Measurements from ENCODE around the gene SMAD9.

Gene SMAD9

DNA sequence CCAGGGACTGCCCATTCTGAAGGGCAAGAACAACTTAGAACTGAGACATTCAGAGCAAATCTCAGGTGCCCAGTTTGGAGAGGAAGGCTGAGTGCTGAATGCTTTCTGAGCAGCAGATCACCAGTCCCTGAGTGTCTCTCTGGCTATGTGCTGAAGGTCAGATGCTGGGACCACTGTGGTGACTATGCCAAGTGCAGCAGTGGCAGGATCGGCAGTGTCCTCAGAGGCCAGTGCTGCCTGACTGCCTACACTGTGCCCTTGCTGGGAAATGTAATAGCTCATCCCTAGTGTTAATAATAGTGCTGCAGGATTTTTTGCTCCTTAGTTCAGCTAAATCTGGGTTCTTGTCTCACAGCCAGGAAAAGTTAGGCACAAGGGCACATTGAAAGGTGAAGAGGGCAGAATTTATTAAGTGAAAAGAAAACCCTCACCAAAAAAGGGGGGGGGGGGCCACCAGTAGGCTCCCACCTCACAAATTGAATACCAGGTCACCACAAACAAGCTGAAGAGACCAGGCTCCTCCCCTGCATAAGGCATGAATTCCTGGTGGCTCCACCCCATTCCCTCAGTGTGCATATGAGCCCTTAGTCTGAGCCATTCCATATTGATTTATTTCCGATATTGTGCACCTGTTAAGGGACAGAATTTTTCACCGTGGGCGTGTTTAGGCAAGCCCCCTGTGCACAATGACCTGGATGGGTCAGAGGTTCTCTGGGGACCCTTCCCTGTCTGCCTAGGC is 82.5 kb downstream of the SMAD9 start:
- 67% methylated on average over 4 of the region's 4 CpGs for WGBS
- H4K8ac ChIP-seq (ENCODE audit: low read length) = no peak overlapping the region

DNA sequence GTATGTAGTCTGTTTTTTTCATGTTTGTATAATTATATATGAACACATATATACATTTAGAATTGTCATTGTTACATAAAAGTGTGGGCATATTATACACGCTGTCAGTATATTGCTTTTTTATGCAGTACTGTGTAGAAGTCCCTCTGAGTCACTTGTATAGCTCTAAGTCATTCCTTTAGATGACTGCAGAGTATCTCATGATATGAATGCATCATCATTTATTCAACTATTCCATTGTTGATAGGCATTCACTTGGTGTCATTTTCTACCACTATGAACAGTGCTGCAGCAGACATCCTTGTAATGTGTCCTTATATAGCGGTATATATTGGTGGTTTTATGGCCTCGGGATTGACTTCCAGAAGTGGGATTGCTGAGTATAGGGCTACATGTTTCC is 85.7 kb downstream of the SMAD9 start:
- Histone ChIP-seq H3K14ac (ENCODE audit: low read length in 2 of 2) (no peak overlapping the region), H3K27me3 (ENCODE audit: control insufficient read depth in 1 of 2, insufficient read depth in 1 of 2, low read length in 2 of 2) (no peaks in the 10 kb centered on the region), H3K18ac (ENCODE audit: low read depth in 1 of 2, low read length in 2 of 2) (no peak overlapping the region), H3K4me3 (ENCODE audit: insufficient read depth in 1 of 2, low read depth in 1 of 2, low read length in 2 of 2) (no peak overlapping the region), H2BK5ac (ENCODE audit: low read depth, low read length, poor library complexity, severe bottlenecking) (no peak overlapping the region), H2BK120ac (ENCODE audit: low read depth, low read length) (no peak overlapping the region), H3K4ac (ENCODE audit: low read depth in 1 of 2, low read length in 2 of 2) (no peak overlapping the region), H3K27ac (ENCODE audit: low read length, poor library complexity, severe bottlenecking) (no peak overlapping the region), H4K91ac (ENCODE audit: low read length) (no peak overlapping the region), H3K23ac (ENCODE audit: low read length in 2 of 2) (no peak overlapping the region), H3K36me3 (ENCODE audit: control insufficient read depth in 1 of 2, insufficient read depth in 2 of 2, low read depth in 1 of 2, low read length in 2 of 2) (peaks cover 0 to 13% of the 10 kb centered on the region in 2 experiments), H3K79me1 (replicated peaks; ENCODE audit: low read length, poor library complexity, severe bottlenecking) (no peaks in the 10 kb centered on the region), H3K4me2 (ENCODE audit: low read length, poor library complexity, severe bottlenecking) (no peak overlapping the region), H2BK15ac (ENCODE audit: low read depth, poor library complexity, severe bottlenecking) (no peak overlapping the region), H2AFZ (ENCODE audit: low read depth, low read length) (no peak overlapping the region), H3K4me1 (ENCODE audit: control insufficient read depth, insufficient read depth, low read depth, low read length) (no peaks in the 10 kb centered on the region), H3K9me3 (ENCODE audit: control insufficient read depth, low read length) (no peaks in the 10 kb centered on the region), H2AK5ac (ENCODE audit: low read length, severe bottlenecking) (no peak overlapping the region), H2BK12ac (ENCODE audit: low read length in 2 of 2) (no peak overlapping the region), H3K9ac (ENCODE audit: low read length) (no peak overlapping the region), H4K8ac (ENCODE audit: low read length) (no peak overlapping the region)
- WGBS = 93% methylated on average over 3 of the region's 3 CpGs
- no peak for DNase-seq

More for the DNA sequence above, 82.5 kb downstream of the SMAD9 start:
- H3K18ac ChIP-seq (ENCODE audit: low read depth in 1 of 2, low read length in 2 of 2) = no peak overlapping the region
- H3K9me3 ChIP-seq (ENCODE audit: control insufficient read depth, low read length) = no peaks in the 10 kb centered on the region
- H2AFZ ChIP-seq (ENCODE audit: low read depth, low read length) = no peak overlapping the region
- no peak overlapping the region for H4K91ac ChIP-seq (ENCODE audit: low read length)
- H3K4me3 ChIP-seq (ENCODE audit: insufficient read depth in 1 of 2, low read depth in 1 of 2, low read length in 2 of 2) = no peak overlapping the region
- no peaks in the 10 kb centered on the region for H3K79me1 ChIP-seq (replicated peaks; ENCODE audit: low read length, poor library complexity, severe bottlenecking)
- H3K27ac ChIP-seq (ENCODE audit: low read length, poor library complexity, severe bottlenecking) = no peak overlapping the region
- no peaks in the 10 kb centered on the region for H3K27me3 ChIP-seq (ENCODE audit: control insufficient read depth in 1 of 2, insufficient read depth in 1 of 2, low read length in 2 of 2)
- no peak overlapping the region for H2AK5ac ChIP-seq (ENCODE audit: low read length, severe bottlenecking)
- no peak overlapping the region for H3K14ac ChIP-seq (ENCODE audit: low read length in 2 of 2)
- no peak overlapping the region for H3K23ac ChIP-seq (ENCODE audit: low read length in 2 of 2)
- H2BK12ac ChIP-seq (ENCODE audit: low read length in 2 of 2) = no peak overlapping the region
- H3K4ac ChIP-seq (ENCODE audit: low read depth in 1 of 2, low read length in 2 of 2) = no peak overlapping the region
- no peaks in the 10 kb centered on the region for H3K36me3 ChIP-seq (ENCODE audit: control insufficient read depth in 1 of 2, insufficient read depth in 2 of 2, low read depth in 1 of 2, low read length in 2 of 2)
- peaks cover 1% of the 10 kb centered on the region for H3K4me1 ChIP-seq (ENCODE audit: control insufficient read depth, insufficient read depth, low read depth, low read length)
- DNase-seq = no peak
- no peak overlapping the region for H3K9ac ChIP-seq (ENCODE audit: low read length)
- H2BK120ac ChIP-seq (ENCODE audit: low read depth, low read length) = no peak overlapping the region
- no peak overlapping the region for H2BK5ac ChIP-seq (ENCODE audit: low read depth, low read length, poor library complexity, severe bottlenecking)
- H2BK15ac ChIP-seq (ENCODE audit: low read depth, poor library complexity, severe bottlenecking) = no peak overlapping the region
- H3K4me2 ChIP-seq (ENCODE audit: low read length, poor library complexity, severe bottlenecking) = no peak overlapping the region

DNA sequence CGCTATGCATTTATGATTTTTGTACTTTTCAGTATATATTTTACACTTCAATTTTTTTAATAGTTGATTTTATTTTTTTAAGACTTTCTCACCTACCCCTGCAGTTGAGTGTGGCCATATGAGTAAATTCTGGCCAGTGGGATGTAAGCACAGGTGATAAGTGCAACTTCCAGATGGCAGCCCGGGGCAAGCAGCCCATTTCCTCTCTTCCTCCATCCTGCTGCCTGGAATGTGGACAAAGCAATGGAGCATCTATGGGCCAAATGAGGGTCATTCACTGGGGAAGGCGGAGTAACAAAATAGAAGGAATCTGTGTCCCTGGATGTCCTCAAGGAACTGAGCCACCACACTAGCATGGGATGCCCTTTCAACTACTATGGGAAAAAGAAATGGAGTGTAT is 88.7 kb downstream of the SMAD9 start:
- no peak for DNase-seq
- Histone ChIP-seq H3K36me3 (ENCODE audit: control insufficient read depth in 1 of 2, insufficient read depth in 2 of 2, low read depth in 1 of 2, low read length in 2 of 2) (peaks cover 0 to 27% of the 10 kb centered on the region in 2 experiments), H2BK12ac (ENCODE audit: low read length in 2 of 2) (no peak overlapping the region), H4K8ac (ENCODE audit: low read length) (no peak overlapping the region), H2BK5ac (ENCODE audit: low read depth, low read length, poor library complexity, severe bottlenecking) (no peak overlapping the region), H3K14ac (ENCODE audit: low read length in 2 of 2) (no peak overlapping the region), H2AFZ (ENCODE audit: low read depth, low read length) (no peak overlapping the region), H3K4me3 (ENCODE audit: insufficient read depth in 1 of 2, low read depth in 1 of 2, low read length in 2 of 2) (no peak overlapping the region), H3K27me3 (ENCODE audit: control insufficient read depth in 1 of 2, insufficient read depth in 1 of 2, low read length in 2 of 2) (no peaks in the 10 kb centered on the region), H3K4me1 (ENCODE audit: control insufficient read depth, insufficient read depth, low read depth, low read length) (no peaks in the 10 kb centered on the region), H3K9me3 (ENCODE audit: control insufficient read depth, low read length) (no peaks in the 10 kb centered on the region), H4K91ac (ENCODE audit: low read length) (no peak overlapping the region), H3K79me1 (replicated peaks; ENCODE audit: low read length, poor library complexity, severe bottlenecking) (no peaks in the 10 kb centered on the region), H2BK120ac (ENCODE audit: low read depth, low read length) (no peak overlapping the region), H2AK5ac (ENCODE audit: low read length, severe bottlenecking) (no peak overlapping the region), H2BK15ac (ENCODE audit: low read depth, poor library complexity, severe bottlenecking) (no peak overlapping the region), H3K4me2 (ENCODE audit: low read length, poor library complexity, severe bottlenecking) (no peak overlapping the region), H3K23ac (ENCODE audit: low read length in 2 of 2) (no peak overlapping the region), H3K4ac (ENCODE audit: low read depth in 1 of 2, low read length in 2 of 2) (no peak overlapping the region), H3K9ac (ENCODE audit: low read length) (no peak overlapping the region), H3K18ac (ENCODE audit: low read depth in 1 of 2, low read length in 2 of 2) (no peak overlapping the region), H3K27ac (ENCODE audit: low read length, poor library complexity, severe bottlenecking) (no peak overlapping the region)
- 100% methylated on average over 2 of the region's 3 CpGs for WGBS

DNA sequence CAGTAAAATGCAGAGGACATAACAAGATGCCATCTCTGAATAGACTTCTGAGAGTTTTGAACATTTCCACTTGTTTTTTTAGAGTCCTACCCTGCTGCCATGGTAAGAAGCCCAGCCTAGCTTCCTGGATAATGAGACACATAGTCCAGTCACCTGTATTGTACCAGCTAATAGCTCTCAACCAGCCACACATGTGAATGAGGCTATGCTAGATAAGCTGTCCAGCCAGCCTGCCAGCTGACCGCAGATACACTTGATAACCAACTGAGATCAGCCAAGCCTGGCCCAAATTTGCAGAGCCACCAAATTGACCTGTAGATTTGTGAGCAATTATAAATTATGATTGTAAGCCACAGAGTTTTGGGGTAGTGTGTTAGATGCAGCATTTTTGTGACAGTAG is 90.3 kb downstream of the SMAD9 start:
- Histone ChIP-seq H3K27ac (ENCODE audit: low read length, poor library complexity, severe bottlenecking) (no peak overlapping the region), H2BK15ac (ENCODE audit: low read depth, poor library complexity, severe bottlenecking) (no peak overlapping the region), H3K9ac (ENCODE audit: low read length) (no peak overlapping the region), H2BK12ac (ENCODE audit: low read length in 2 of 2) (no peak overlapping the region), H3K4me2 (ENCODE audit: low read length, poor library complexity, severe bottlenecking) (no peak overlapping the region), H3K23ac (ENCODE audit: low read length in 2 of 2) (no peak overlapping the region), H3K9me3 (ENCODE audit: control insufficient read depth, low read length) (no peaks in the 10 kb centered on the region), H3K4me3 (ENCODE audit: insufficient read depth in 1 of 2, low read depth in 1 of 2, low read length in 2 of 2) (no peak overlapping the region), H3K36me3 (ENCODE audit: control insufficient read depth in 1 of 2, insufficient read depth in 2 of 2, low read depth in 1 of 2, low read length in 2 of 2) (peaks cover 0 to 27% of the 10 kb centered on the region in 2 experiments), H3K4ac (ENCODE audit: low read depth in 1 of 2, low read length in 2 of 2) (no peak overlapping the region), H3K79me1 (replicated peaks; ENCODE audit: low read length, poor library complexity, severe bottlenecking) (peaks cover 3% of the 10 kb centered on the region), H3K14ac (ENCODE audit: low read length in 2 of 2) (no peak overlapping the region), H4K91ac (ENCODE audit: low read length) (no peak overlapping the region), H3K18ac (ENCODE audit: low read depth in 1 of 2, low read length in 2 of 2) (no peak overlapping the region), H2BK120ac (ENCODE audit: low read depth, low read length) (no peak overlapping the region), H2BK5ac (ENCODE audit: low read depth, low read length, poor library complexity, severe bottlenecking) (no peak overlapping the region), H2AFZ (ENCODE audit: low read depth, low read length) (no peak overlapping the region), H4K8ac (ENCODE audit: low read length) (no peak overlapping the region), H3K27me3 (ENCODE audit: control insufficient read depth in 1 of 2, insufficient read depth in 1 of 2, low read length in 2 of 2) (no peaks in the 10 kb centered on the region), H2AK5ac (ENCODE audit: low read length, severe bottlenecking) (no peak overlapping the region), H3K4me1 (ENCODE audit: control insufficient read depth, insufficient read depth, low read depth, low read length) (no peaks in the 10 kb centered on the region)
- no peak for DNase-seq
- WGBS = 0% methylated on average over 1 of the region's 1 CpG
